OCI-LY1 (cell line): ENCODE data around the gene GPRC5B.

ENCODE experiments used
- H2AFZ ChIP-seq: fragments of 200-600 bp; sonication (generic), shearing (Covaris generic); 2 replicates; pipeline ENCODE4 v1.6.0; 2014; ENCODE audit warnings: antibody characterized with exemption, mild to moderate bottlenecking, low read length
- H3F3A ChIP-seq: fragments of 200-600 bp; sonication (generic), shearing (Covaris generic); 2 replicates; pipeline ENCODE4 v1.6.0; 2014; ENCODE audit warnings: mild to moderate bottlenecking, antibody characterized with exemption, low read length, moderate library complexity; ENCODE audit not compliant: insufficient read depth
- H3K27ac ChIP-seq: fragments of 200-600 bp; sonication (generic); 2 replicates; pipeline ENCODE4 v1.5.1; 2014; ENCODE audit warnings: low read length, mixed run types, mild to moderate bottlenecking, low read depth; ENCODE audit not compliant: poor library complexity, severe bottlenecking
- H3K27me3 ChIP-seq: fragments of 200-600 bp; sonication (generic); 2 replicates; pipeline ENCODE4 v1.6.0; 2014; ENCODE audit warnings: antibody characterized with exemption, mild to moderate bottlenecking, low read length, moderate library complexity; ENCODE audit not compliant: insufficient read depth
- H3K36me3 ChIP-seq: fragments of 200-600 bp; sonication (generic); 2 replicates; pipeline ENCODE4 v1.6.1; 2014; ENCODE audit warnings: mild to moderate bottlenecking, antibody characterized with exemption, low read length, moderate library complexity, mixed read lengths; ENCODE audit not compliant: insufficient read depth
- H3K4me1 ChIP-seq: fragments of 200-600 bp; sonication (generic); 2 replicates; pipeline ENCODE4 v1.5.1; 2014; ENCODE audit warnings: mild to moderate bottlenecking, low read length, moderate library complexity; ENCODE audit not compliant: insufficient read depth, severe bottlenecking
- H3K4me2 ChIP-seq: fragments of 200-600 bp; sonication (generic), shearing (Covaris generic); 2 replicates; pipeline ENCODE4 v1.6.1; 2014; ENCODE audit warnings: low read length
- H3K4me3 ChIP-seq: fragments of 200-600 bp; sonication (generic); 2 replicates; pipeline ENCODE4 v1.5.1; 2014; ENCODE audit warnings: low read length, low read depth, mild to moderate bottlenecking, mixed read lengths; ENCODE audit not compliant: poor library complexity, severe bottlenecking
- H3K79me2 ChIP-seq: fragments of 200-600 bp; shearing (Covaris generic); 2 replicates; pipeline ENCODE4 v1.6.1; 2016; ENCODE audit warnings: mixed run types, low read length, mixed read lengths; ENCODE audit not compliant: insufficient read depth
- H3K9ac ChIP-seq: fragments of 200-600 bp; sonication (generic), shearing (Covaris generic); 2 replicates; pipeline ENCODE4 v1.6.1; 2014; ENCODE audit warnings: mild to moderate bottlenecking, low read length, mixed read lengths
- H3K9me2 ChIP-seq: fragments of 200-600 bp; sonication (generic), shearing (Covaris generic); 2 replicates; pipeline ENCODE4 v1.6.1; 2014; ENCODE audit warnings: low read depth, mild to moderate bottlenecking, low read length, mixed read lengths
- H3K9me3 ChIP-seq: fragments of 200-600 bp; shearing (Covaris generic); 2 replicates; pipeline ENCODE4 v1.6.1; 2014; ENCODE audit warnings: low read length, mixed read lengths
- H4K20me1 ChIP-seq: fragments of 200-600 bp; sonication (generic), shearing (Covaris generic); 2 replicates; pipeline ENCODE4 v1.6.0; 2016; ENCODE audit warnings: mild to moderate bottlenecking, low read length; ENCODE audit not compliant: insufficient read depth
- CTCF ChIP-seq: fragments of 200-600 bp; sonication (generic), shearing (Covaris generic); IDR thresholded peaks from 2 replicates; pipeline ENCODE4 v1.5.1; 2017; ENCODE audit warnings: mild to moderate bottlenecking, antibody characterized with exemption, low read length, moderate library complexity, mixed read lengths
- EZH2 ChIP-seq: fragments of 200-600 bp; sonication (generic), shearing (Covaris generic); IDR thresholded peaks from 2 replicates; pipeline ENCODE4 v1.8.0; 2017; ENCODE audit warnings: borderline replicate concordance, mixed run types, mild to moderate bottlenecking, antibody characterized with exemption, low read length, moderate library complexity, mixed read lengths

Gene GPRC5B

GRCh38 chr16:19817122-19817521 lies 67.5 kb downstream of the GPRC5B start:
- no peak for TF ChIP-seq CTCF
- no peak for TF ChIP-seq EZH2
- Histone ChIP-seq H3K27ac (no peak overlapping the region), H3K9ac (no peak overlapping the region), H3K4me2 (no peak overlapping the region), H2AFZ (no peak overlapping the region), H3K4me1 (no peaks in the 10 kb centered on the region), H3K79me2 (no peaks in the 10 kb centered on the region), H3K27me3 (no peaks in the 10 kb centered on the region; the same call in 1 of the 2 replicates), H3F3A (no peaks in the 10 kb centered on the region), H3K36me3 (no peaks in the 10 kb centered on the region), H3K9me2 (no peaks in the 10 kb centered on the region), H4K20me1 (no peaks in the 10 kb centered on the region), H3K9me3 (no peaks in the 10 kb centered on the region), H3K4me3 (no peak overlapping the region)

GRCh38 chr16:19815418-19815817 lies 69.2 kb downstream of the GPRC5B start:
- no peak for TF ChIP-seq CTCF
- TF ChIP-seq EZH2: no peak
- H3K36me3 ChIP-seq: no peaks in the 10 kb centered on the region
- H3K4me1 ChIP-seq: no peaks in the 10 kb centered on the region
- no peaks in the 10 kb centered on the region for H3K79me2 ChIP-seq
- H3K9ac ChIP-seq: no peak overlapping the region
- no peak overlapping the region for H2AFZ ChIP-seq
- no peak overlapping the region for H3K4me3 ChIP-seq
- no peaks in the 10 kb centered on the region for H3K9me3 ChIP-seq
- no peak overlapping the region for H3K27ac ChIP-seq
- no peak overlapping the region for H3K4me2 ChIP-seq
- H4K20me1 ChIP-seq: no peaks in the 10 kb centered on the region
- H3K27me3 ChIP-seq: no peaks in the 10 kb centered on the region; the same call in 1 of the 2 replicates
- no peaks in the 10 kb centered on the region for H3K9me2 ChIP-seq
- H3F3A ChIP-seq: no peaks in the 10 kb centered on the region

- Histone ChIP-seq H3K27ac (no peak overlapping the region), H3K9me2 (no peaks in the 10 kb centered on the region), H2AFZ (no peak overlapping the region), H3K79me2 (no peaks in the 10 kb centered on the region), H3K4me1 (no peaks in the 10 kb centered on the region), H3K9me3 (no peaks in the 10 kb centered on the region), H3K4me2 (no peak overlapping the region), H3K4me3 (no peak overlapping the region), H3K36me3 (no peaks in the 10 kb centered on the region), H4K20me1 (no peaks in the 10 kb centered on the region), H3F3A (no peaks in the 10 kb centered on the region), H3K27me3 (no peaks in the 10 kb centered on the region; the same call in 1 of the 2 replicates), H3K9ac (no peak overlapping the region)
- no peak for TF ChIP-seq EZH2
- no peak for TF ChIP-seq CTCF
Observed at GRCh38 chr16:19812986-19813385, 71.7 kb downstream of the GPRC5B start.
